ENCODE measurements around the gene TMC7. TPM values are rescaled to one million over a fixed set of nuclear protein-coding genes. Genes with fewer than 3 reads are reported as not detected.

The TMC7 gene
- total and polyA plus RNA-seq, 2 donors (not counting 3 experiments of a cell fraction or from before 2014, with no cell fraction given) = 5.7 to 7.0 TPM

GRCh38 chr16:18999045-18999393 lies 15.3 kb downstream of the TMC7 start:
- no peak overlapping the region for H3K27ac ChIP-seq (ENCODE audit: insufficient read depth, low read depth, low read length)
- H3K4me2 ChIP-seq (ENCODE audit: insufficient read depth, low read length) = no peak overlapping the region
- POLR2A ChIA-PET = no interaction called here
- H3K36me3 ChIP-seq (ENCODE audit: control insufficient read depth in 2 of 2, extremely low read depth in 1 of 2, insufficient read depth in 2 of 2, low read length in 2 of 2) = no peaks in the 10 kb centered on the region
- no peak for DNase-seq (ENCODE audit: low read depth, low spot score)
- H3K9ac ChIP-seq (replicated peaks; ENCODE audit: extremely low read depth, insufficient read depth, low read length) = no peak overlapping the region
- no peaks in the 10 kb centered on the region for H3K9me3 ChIP-seq (replicated peaks; ENCODE audit: control insufficient read depth, insufficient read depth, low read length)
- no peak overlapping the region for H2AFZ ChIP-seq (ENCODE audit: low read depth, low read length)
- intact Hi-C loops (cut with micrococcal nuclease) (no loop called here), dilution Hi-C loops (cut with MboI; ENCODE audit: extremely low pct_ligation_motif_present, low sequenced_read_pairs) (no loop called here)
- no peaks in the 10 kb centered on the region for H3K79me2 ChIP-seq (ENCODE audit: control insufficient read depth, insufficient read depth, low read length)
- no peaks in the 10 kb centered on the region for H3K27me3 ChIP-seq (ENCODE audit: control insufficient read depth in 2 of 2, insufficient read depth in 2 of 2, low read length in 2 of 2)
- CTCF ChIA-PET = interaction anchor here (1.0 to 1.5 kb wide), 3 partner anchors 15 to 68 kb away, joined by 3 to 4 read pairs (median 3); partner anchors contain the start of genes COQ7 and TMC7
- peaks cover 3% of the 10 kb centered on the region for H3K4me1 ChIP-seq (ENCODE audit: control insufficient read depth, extremely low read depth, insufficient read depth, low read length)
- H4K20me1 ChIP-seq (replicated peaks; ENCODE audit: control insufficient read depth, extremely low read depth, insufficient read depth, low read length) = no peaks in the 10 kb centered on the region
- H3K9me1 ChIP-seq (replicated peaks; ENCODE audit: control insufficient read depth, extremely low read depth, insufficient read depth, low read length) = no peaks in the 10 kb centered on the region
- no peak for FAIRE-seq
- no peak overlapping the region for H3K4me3 ChIP-seq (replicated peaks in 1 of 3; ENCODE audit: insufficient read depth in 1 of 3, low read depth in 1 of 3, low read length in 3 of 3)
- no peak for TF ChIP-seq MYC (IDR thresholded peaks at IDR 0.05; ENCODE audit: low read depth, low read length)
- no TSS peak for BruUV-seq (replicated peaks)

GRCh38 chr16:19001788-19002187 lies 18.1 kb downstream of the TMC7 start:
- dilution Hi-C loops (cut with MboI; ENCODE audit: extremely low pct_ligation_motif_present, low sequenced_read_pairs) (no loop called here), intact Hi-C loops (cut with micrococcal nuclease) (no loop called here)
- ChIA-PET POLR2A (no interaction called here), CTCF (no interaction called here)
- no peaks in the 10 kb centered on the region for H4K20me1 ChIP-seq (replicated peaks; ENCODE audit: control insufficient read depth, extremely low read depth, insufficient read depth, low read length)
- no peaks in the 10 kb centered on the region for H3K36me3 ChIP-seq (ENCODE audit: control insufficient read depth in 2 of 2, extremely low read depth in 1 of 2, insufficient read depth in 2 of 2, low read length in 2 of 2)
- no peak overlapping the region for H3K9ac ChIP-seq (replicated peaks; ENCODE audit: extremely low read depth, insufficient read depth, low read length)
- BruUV-seq (replicated peaks) = no TSS peak
- H3K79me2 ChIP-seq (ENCODE audit: control insufficient read depth, insufficient read depth, low read length) = no peaks in the 10 kb centered on the region
- peaks cover 10% of the 10 kb centered on the region for H3K4me1 ChIP-seq (ENCODE audit: control insufficient read depth, extremely low read depth, insufficient read depth, low read length)
- DNase-seq (ENCODE audit: low read depth, low spot score) (no peak), FAIRE-seq (no peak)
- TF ChIP-seq CTCF (IDR thresholded peaks at IDR 0.05; ENCODE audit: extremely low read depth in 1 of 2, insufficient read depth in 1 of 2, low read depth in 1 of 2, low read length in 2 of 2) (no peak), POLR2A (IDR thresholded peaks at IDR 0.05; ENCODE audit: low read depth, low read length) (no peak), MYC (IDR thresholded peaks at IDR 0.05; ENCODE audit: low read depth, low read length) (no peak), JUN (IDR thresholded peaks at IDR 0.05; ENCODE audit: borderline replicate concordance, insufficient read depth, insufficient read length, low read depth) (no peak), POLR2AphosphoS5 (IDR thresholded peaks at IDR 0.05; ENCODE audit: insufficient read depth, low read depth, low read length) (no peak), FOS (IDR thresholded peaks at IDR 0.05; ENCODE audit: borderline replicate concordance, insufficient read depth, low read length) (no peak), GATA2 (IDR thresholded peaks at IDR 0.05; ENCODE audit: insufficient read depth, insufficient read length, low read depth, low read length) (no peak), MAX (IDR thresholded peaks at IDR 0.05; ENCODE audit: insufficient read depth, insufficient read length) (no peak)
- no peaks in the 10 kb centered on the region for H3K27me3 ChIP-seq (ENCODE audit: control insufficient read depth in 2 of 2, insufficient read depth in 2 of 2, low read length in 2 of 2)
- H3K4me3 ChIP-seq (replicated peaks in 1 of 3; ENCODE audit: insufficient read depth in 1 of 3, low read depth in 1 of 3, low read length in 3 of 3) = no peak overlapping the region
- H3K9me3 ChIP-seq (replicated peaks; ENCODE audit: control insufficient read depth, insufficient read depth, low read length) = no peaks in the 10 kb centered on the region
- no peak overlapping the region for H3K27ac ChIP-seq (ENCODE audit: insufficient read depth, low read depth, low read length)
- H3K4me2 ChIP-seq (ENCODE audit: insufficient read depth, low read length) = no peak overlapping the region
- H3K9me1 ChIP-seq (replicated peaks; ENCODE audit: control insufficient read depth, extremely low read depth, insufficient read depth, low read length) = no peaks in the 10 kb centered on the region
- no peak overlapping the region for H2AFZ ChIP-seq (ENCODE audit: low read depth, low read length)
